Chondrocyte (in vitro differentiated cells): ENCODE results near the gene NEURL1B. TPM values are rescaled to one million over a fixed set of nuclear protein-coding genes. Genes with fewer than 3 reads are reported as not detected.
A peak's percentile ranks its signal among the peaks of the same experiment; 100 is the strongest.

Source experiments
- DNase-seq: peaks from one replicate; pipeline ENCODE4 v3.0.0; 2021; ENCODE audit warnings: mixed read lengths, low spot score
- H3K27ac Mint-ChIP-seq: one replicate; pipeline ENCODE4 v1.8.0; 2021; ENCODE audit warnings: mild to moderate bottlenecking, moderate library complexity, mixed read lengths; ENCODE audit not compliant: unreplicated experiment
- H3K27me3 Mint-ChIP-seq: 2 replicates; pipeline ENCODE4 v1.8.0; 2021; ENCODE audit warnings: low read depth, mixed read lengths
- H3K36me3 Mint-ChIP-seq: 2 replicates; pipeline ENCODE4 v1.8.0; 2021; ENCODE audit warnings: low read depth, mixed read lengths
- H3K4me1 Mint-ChIP-seq: 2 replicates; pipeline ENCODE4 v1.8.0; 2021; ENCODE audit warnings: low read depth, mild to moderate bottlenecking, mixed read lengths
- H3K4me3 Mint-ChIP-seq: one replicate; pipeline ENCODE4 v1.8.0; 2021; ENCODE audit warnings: mild to moderate bottlenecking, moderate library complexity, mixed read lengths; ENCODE audit not compliant: unreplicated experiment
- H3K9me3 Mint-ChIP-seq: 2 replicates; pipeline ENCODE4 v1.8.0; 2021; ENCODE audit warnings: low read depth, mixed read lengths
- CTCF ChIP-seq: fragments of 200-600 bp; sonication (generic); IDR thresholded peaks from 2 replicates; pipeline ENCODE4 v1.5.0; 2021; ENCODE audit warnings: antibody characterized with exemption, mild to moderate bottlenecking, moderate library complexity
- total RNA-seq: library from RNA; stranded (reverse); gene quantifications from 3 replicates; pipeline ENCODE4 v1.2.1, GENCODE V29; 2021

Gene NEURL1B
- total RNA-seq, 1 donor from 2014 or later, result 5.4 TPM

GRCh38 chr5:172641359-172642050 is 442 bp downstream of the NEURL1B start:
- Mint-ChIP-seq H3K4me3 (peak overlapping the region; percentile 64), H3K27ac (no peak overlapping the region), H3K27me3 (peaks cover 3% of the 10 kb centered on the region), H3K9me3 (no peaks in the 10 kb centered on the region), H3K36me3 (no peaks in the 10 kb centered on the region), H3K4me1 (peaks cover 22% of the 10 kb centered on the region)
- no peak for DNase-seq
- peak; percentile 51 for TF ChIP-seq CTCF

DNA sequence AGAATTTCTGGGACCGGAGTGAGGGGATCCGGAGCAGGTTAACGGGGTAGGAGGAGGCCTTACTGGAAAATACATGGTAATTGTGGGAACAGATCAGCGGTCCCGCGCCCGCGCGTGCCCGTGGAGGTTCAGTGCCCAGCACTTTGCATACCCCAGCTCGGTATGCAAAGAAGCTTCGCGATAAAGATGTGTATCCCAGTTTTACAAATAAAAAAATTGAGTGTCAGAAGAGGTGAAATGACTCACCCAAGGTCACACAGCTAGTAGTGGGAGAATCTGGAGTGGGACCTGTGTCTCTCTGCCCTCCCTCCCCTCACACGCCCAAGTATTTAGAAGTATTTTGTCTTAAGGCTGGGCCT is 967 bp downstream of the NEURL1B start:
- Mint-ChIP-seq H3K36me3 (no peaks in the 10 kb centered on the region), H3K4me1 (peaks cover 22% of the 10 kb centered on the region), H3K27ac (no peak overlapping the region), H3K9me3 (no peaks in the 10 kb centered on the region), H3K4me3 (peak overlapping the region; percentile 64), H3K27me3 (peaks cover 3% of the 10 kb centered on the region)
- DNase-seq, result no peak
- peak; percentile 1 for TF ChIP-seq CTCF

- Mint-ChIP-seq H3K9me3 (no peaks in the 10 kb centered on the region), H3K27ac (no peak overlapping the region), H3K27me3 (peaks cover 3% of the 10 kb centered on the region), H3K4me1 (peaks cover 22% of the 10 kb centered on the region), H3K4me3 (peak overlapping the region; percentile 64), H3K36me3 (no peaks in the 10 kb centered on the region)
- no peak for TF ChIP-seq CTCF
- no peak for DNase-seq
Observed at GRCh38 chr5:172642486-172642885, 1.4 kb downstream of the NEURL1B start.

DNA sequence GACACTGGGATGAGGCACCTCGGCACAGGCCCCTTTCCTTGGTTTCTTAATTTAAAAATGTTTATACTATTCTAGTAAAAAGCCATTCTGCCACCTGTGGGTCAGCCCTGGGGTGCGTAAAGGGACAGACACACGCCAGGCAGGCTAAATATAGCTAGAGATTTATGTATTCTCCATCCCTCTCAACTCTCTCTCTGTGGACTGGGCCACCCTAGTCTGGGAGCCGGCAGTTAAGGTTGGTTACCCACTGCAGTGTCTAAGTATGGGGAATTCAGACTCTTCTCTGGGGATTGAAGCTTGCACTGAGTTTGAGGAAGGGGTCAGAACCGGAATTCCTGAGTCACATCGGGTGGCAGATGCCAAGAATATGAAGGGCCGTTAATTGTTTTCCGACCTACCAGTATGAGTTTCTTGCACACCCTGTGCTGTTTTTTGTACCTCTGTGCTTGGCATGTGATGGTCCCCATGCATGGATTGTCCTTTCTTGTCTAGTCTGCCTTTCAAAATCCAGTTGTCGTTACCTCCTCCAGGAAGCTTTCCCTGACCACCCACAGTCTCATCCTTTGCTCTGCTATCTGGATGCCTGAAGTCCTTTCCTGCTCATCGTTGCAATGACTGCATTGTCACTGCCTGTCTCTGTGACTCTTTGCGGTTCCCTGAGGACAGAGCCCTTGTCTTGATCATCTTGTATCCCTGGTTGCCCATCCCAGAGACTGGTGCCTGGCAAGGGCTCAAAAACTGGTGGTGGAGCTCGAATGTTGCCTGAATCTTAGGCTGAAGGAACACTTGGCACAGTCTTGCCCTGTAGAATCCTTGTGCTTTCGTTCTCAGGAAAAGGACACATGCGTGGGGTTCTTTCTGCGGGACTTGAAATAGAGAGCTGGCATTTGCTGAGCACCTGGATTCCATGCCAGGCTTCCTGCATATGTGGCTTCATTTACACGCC is 2.1 kb downstream of the NEURL1B start:
- Mint-ChIP-seq H3K27me3 (peaks cover 2% of the 10 kb centered on the region), H3K36me3 (no peaks in the 10 kb centered on the region), H3K4me1 (peaks cover 22% of the 10 kb centered on the region), H3K9me3 (no peaks in the 10 kb centered on the region), H3K27ac (no peak overlapping the region), H3K4me3 (peak overlapping the region; percentile 64)
- no peak for DNase-seq
- TF ChIP-seq CTCF, result no peak

DNA sequence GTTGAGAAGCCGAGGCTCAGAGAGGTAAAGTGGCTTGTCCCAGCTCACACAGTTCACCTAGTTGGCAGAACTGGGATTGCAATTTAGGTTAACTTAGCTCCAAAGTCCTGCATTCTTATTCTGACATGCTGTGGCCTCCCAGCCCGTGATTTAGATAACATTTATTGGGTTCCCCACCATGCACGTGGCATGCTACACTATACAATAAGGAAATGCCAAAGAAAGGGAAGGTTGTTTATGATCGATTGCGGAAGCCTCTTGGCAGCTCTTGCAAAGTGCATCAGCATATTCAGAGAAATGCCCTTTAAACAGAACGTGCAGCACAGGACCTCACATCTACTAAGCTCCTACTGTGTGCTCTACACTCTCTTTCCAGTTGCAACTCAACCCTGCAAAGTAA is 3.2 kb downstream of the NEURL1B start:
- TF ChIP-seq CTCF, result no peak
- peaks cover 22% of the 10 kb centered on the region for H3K4me1 Mint-ChIP-seq

More for the DNA sequence above, 3.2 kb downstream of the NEURL1B start:
- Mint-ChIP-seq H3K27ac (no peak overlapping the region), H3K27me3 (no peaks in the 10 kb centered on the region), H3K9me3 (no peaks in the 10 kb centered on the region), H3K36me3 (no peaks in the 10 kb centered on the region), H3K4me3 (no peak overlapping the region)
- no peak for DNase-seq
